ENCODE data around the gene IQGAP1. TPM values are rescaled to one million over a fixed set of nuclear protein-coding genes. Genes with fewer than 3 reads are reported as not detected.

IQGAP1 gene
- total RNA-seq, 6 experiments from 2014 or later: 172 to 201 (median 185) TPM

DNA sequence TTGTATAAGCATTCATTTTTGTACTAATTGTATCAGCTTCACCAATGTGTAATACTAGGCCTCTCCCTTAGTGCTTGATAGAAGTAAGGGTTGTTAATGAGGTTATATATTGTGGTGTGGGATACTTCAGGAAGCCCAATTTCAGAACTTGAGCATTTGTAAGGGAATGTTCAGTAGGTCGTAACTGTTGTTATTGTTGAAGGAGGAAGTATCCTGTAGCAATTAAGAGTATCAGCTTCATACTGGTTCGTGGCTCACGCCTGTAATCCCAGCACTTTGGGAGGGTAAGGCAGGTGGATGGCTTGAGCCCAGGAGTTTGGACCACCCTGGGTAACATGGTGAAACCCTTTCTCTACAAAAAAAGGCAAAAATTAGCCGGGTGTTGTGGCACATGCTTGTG is 30.6 kb downstream of the IQGAP1 start:
- Mint-ChIP-seq H3K36me3 (ENCODE audit: low read depth) (peaks cover 14% of the 10 kb centered on the region), H3K27me3 (ENCODE audit: insufficient read depth) (peaks cover 2% of the 10 kb centered on the region; the same call in 1 of the 2 replicates), H3K4me1 (ENCODE audit: low read depth) (peaks cover 79% of the 10 kb centered on the region), H3K4me3 (no peak overlapping the region; the same call in 1 of the 2 replicates), H3K9me3 (peaks cover 8% of the 10 kb centered on the region), H3K27ac (peak overlapping the region; percentile 84)
- DNase-seq: no peak
- TF ChIP-seq, protein P1, sequence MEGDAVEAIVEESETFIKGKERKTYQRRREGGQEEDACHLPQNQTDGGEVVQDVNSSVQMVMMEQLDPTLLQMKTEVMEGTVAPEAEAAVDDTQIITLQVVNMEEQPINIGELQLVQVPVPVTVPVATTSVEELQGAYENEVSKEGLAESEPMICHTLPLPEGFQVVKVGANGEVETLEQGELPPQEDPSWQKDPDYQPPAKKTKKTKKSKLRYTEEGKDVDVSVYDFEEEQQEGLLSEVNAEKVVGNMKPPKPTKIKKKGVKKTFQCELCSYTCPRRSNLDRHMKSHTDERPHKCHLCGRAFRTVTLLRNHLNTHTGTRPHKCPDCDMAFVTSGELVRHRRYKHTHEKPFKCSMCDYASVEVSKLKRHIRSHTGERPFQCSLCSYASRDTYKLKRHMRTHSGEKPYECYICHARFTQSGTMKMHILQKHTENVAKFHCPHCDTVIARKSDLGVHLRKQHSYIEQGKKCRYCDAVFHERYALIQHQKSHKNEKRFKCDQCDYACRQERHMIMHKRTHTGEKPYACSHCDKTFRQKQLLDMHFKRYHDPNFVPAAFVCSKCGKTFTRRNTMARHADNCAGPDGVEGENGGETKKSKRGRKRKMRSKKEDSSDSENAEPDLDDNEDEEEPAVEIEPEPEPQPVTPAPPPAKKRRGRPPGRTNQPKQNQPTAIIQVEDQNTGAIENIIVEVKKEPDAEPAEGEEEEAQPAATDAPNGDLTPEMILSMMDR (IDR thresholded peaks at IDR 0.05): no peak

DNA sequence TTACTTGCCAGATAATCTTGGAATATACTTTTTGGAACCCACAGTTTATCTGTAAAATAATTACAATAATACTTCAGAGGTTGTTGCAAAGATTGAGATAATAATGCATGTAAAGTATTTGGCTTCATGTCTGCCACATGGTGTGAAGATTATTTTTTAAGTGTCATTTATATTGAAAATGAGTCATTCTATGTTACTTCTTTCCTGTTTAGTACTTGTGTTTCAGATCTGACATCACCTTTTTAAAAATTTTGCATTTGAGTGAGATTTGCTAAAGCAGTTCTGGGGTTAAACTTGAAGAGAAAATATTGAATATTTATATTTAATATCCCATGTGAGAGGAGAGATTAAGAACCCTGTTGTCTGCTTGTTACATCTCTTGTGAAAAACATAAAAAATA is 31.2 kb downstream of the IQGAP1 start:
- H3K4me3 Mint-ChIP-seq: peak overlapping the region; percentile 75
- H3K4me1 Mint-ChIP-seq (ENCODE audit: low read depth): peaks cover 79% of the 10 kb centered on the region
- peak overlapping the region; percentile 84 for H3K27ac Mint-ChIP-seq
- no peak for DNase-seq
- TF ChIP-seq, protein P1 (IDR thresholded peaks at IDR 0.05): no peak
- peaks cover 14% of the 10 kb centered on the region for H3K36me3 Mint-ChIP-seq (ENCODE audit: low read depth)
- H3K27me3 Mint-ChIP-seq (ENCODE audit: insufficient read depth): peaks cover 2% of the 10 kb centered on the region; the same call in 1 of the 2 replicates
- H3K9me3 Mint-ChIP-seq: peaks cover 8% of the 10 kb centered on the region

DNA sequence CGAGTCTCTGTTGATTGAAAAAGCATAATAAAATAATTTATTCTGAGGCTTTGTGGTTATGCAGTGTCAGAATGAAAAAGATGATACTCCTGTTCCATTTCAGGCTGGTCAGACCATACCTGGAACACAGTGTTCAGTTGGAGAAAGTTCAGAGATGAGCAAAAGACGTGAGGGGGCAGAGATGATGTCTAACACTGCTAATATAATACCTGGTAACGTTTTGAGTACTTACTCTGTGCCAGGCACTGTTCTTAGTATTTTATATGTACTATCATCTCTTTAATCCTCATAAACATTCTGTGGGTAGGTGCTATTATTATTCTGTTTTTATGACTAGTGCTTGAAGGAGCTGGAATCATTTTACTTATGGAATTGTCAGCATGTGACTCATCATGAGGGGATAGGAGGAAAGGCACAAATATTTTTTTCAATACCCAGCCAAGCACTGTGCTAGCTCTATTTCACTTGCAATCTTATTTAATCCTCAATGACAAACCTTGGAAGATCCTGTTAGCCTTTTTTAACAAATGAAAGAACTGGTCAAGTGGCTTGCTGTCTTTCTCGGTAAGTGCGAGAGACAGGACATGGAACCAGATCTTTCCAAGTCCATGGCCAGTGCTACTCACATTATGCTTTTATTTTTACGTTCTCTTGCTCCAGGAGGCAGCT is 31.8 kb downstream of the IQGAP1 start:
- DNase-seq: peak; percentile 86
- Mint-ChIP-seq H3K27ac (peak overlapping the region; percentile 84), H3K4me3 (peak overlapping the region; percentile 75), H3K36me3 (ENCODE audit: low read depth) (peaks cover 14% of the 10 kb centered on the region), H3K27me3 (ENCODE audit: insufficient read depth) (no peaks in the 10 kb centered on the region), H3K4me1 (ENCODE audit: low read depth) (peaks cover 74% of the 10 kb centered on the region), H3K9me3 (peaks cover 8% of the 10 kb centered on the region)
- TF ChIP-seq, protein P1 (IDR thresholded peaks at IDR 0.05): no peak

DNA sequence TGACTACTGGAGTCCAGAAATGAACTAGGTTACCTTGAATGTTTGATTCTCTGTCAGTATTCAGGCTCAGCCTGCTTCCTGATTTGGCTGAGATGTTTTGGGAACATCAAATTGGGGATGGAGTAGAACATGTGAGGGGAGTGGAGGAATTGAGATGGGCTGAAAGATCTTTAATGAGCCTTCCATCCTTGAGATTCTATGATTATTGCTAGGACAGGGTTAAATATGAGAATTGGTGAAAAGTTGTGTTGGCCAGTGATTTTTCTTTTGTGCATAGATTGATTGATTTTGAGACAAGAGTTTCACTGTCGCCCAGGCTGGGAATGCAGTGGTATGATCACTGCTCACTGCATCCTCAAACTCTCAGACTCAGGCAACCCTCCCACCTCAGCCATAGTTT is 32.4 kb downstream of the IQGAP1 start:
- Mint-ChIP-seq H3K27ac (peak overlapping the region; percentile 84), H3K27me3 (ENCODE audit: insufficient read depth) (no peaks in the 10 kb centered on the region), H3K36me3 (ENCODE audit: low read depth) (peaks cover 14% of the 10 kb centered on the region), H3K9me3 (peaks cover 8% of the 10 kb centered on the region), H3K4me3 (peak overlapping the region; percentile 75), H3K4me1 (ENCODE audit: low read depth) (peaks cover 72% of the 10 kb centered on the region)
- TF ChIP-seq, protein P1 (IDR thresholded peaks at IDR 0.05): no peak
- no peak for DNase-seq

DNA sequence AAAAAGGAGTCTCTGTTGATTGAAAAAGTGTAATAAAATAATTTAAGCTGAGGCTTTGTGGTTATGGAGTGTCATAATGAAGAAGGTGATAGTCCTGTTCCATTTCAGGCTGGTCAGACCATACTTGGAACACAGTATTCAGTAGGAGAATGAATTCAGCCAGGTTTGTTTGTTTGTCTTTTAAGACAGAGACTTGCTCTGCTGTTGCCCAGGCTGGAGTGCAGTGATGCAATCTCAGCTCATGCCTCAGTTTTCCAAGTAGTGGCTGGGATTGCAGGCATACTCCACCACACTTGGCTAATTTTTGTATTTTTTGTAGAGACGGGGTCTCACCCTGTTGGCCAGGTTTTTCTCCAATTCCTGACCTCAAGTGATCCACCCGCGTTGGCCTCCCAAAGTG is 33.5 kb downstream of the IQGAP1 start:
- no peaks in the 10 kb centered on the region; the same call in 1 of the 2 replicates for H3K27me3 Mint-ChIP-seq (ENCODE audit: insufficient read depth)
- no peak for DNase-seq
- peaks cover 75% of the 10 kb centered on the region for H3K4me1 Mint-ChIP-seq (ENCODE audit: low read depth)
- peaks cover 8% of the 10 kb centered on the region for H3K9me3 Mint-ChIP-seq
- H3K27ac Mint-ChIP-seq: peak overlapping the region; percentile 48
- H3K36me3 Mint-ChIP-seq (ENCODE audit: low read depth): peaks cover 20% of the 10 kb centered on the region
- H3K4me3 Mint-ChIP-seq: no peak overlapping the region
- TF ChIP-seq, protein P1 (IDR thresholded peaks at IDR 0.05): no peak
